GM18499 (cell line): ENCODE measurements around the gene SDR42E1.

Experiments
- ATAC-seq: cut with Tn5 transposase; IDR thresholded peaks from one replicate; pipeline ENCODE4 v1.9.1; 2021; ENCODE audit warnings: moderate number of reproducible peaks; ENCODE audit not compliant: insufficient read depth, unreplicated experiment

Gene SDR42E1

GRCh38 chr16:82011199-82011641 is at the start of gene SDR42E1:
Gene SDR42E1, minus strand, starts transcription at chr16:82011470. Its CDS starts 10,612 bp downstream, at chr16:82000858.
- ATAC-seq = no peak

GRCh38 chr16:82059983-82060421 is 48.7 kb upstream of the SDR42E1 start:
- no peak for ATAC-seq

- no peak for ATAC-seq
These were observed 48.1 kb upstream of the SDR42E1 start for GRCh38 chr16:82059161-82059982.

- ATAC-seq = no peak
These were observed 45.3 kb upstream of the SDR42E1 start for GRCh38 chr16:82056550-82056896.

GRCh38 chr16:82055728-82056549 is 44.7 kb upstream of the SDR42E1 start:
- no peak for ATAC-seq

- ATAC-seq = no peak
These were observed 43.8 kb upstream of the SDR42E1 start for GRCh38 chr16:82055117-82055516.

GRCh38 chr16:82051656-82052055 is 40.4 kb upstream of the SDR42E1 start:
- no peak for ATAC-seq

GRCh38 chr16:82050909-82051357 is 39.7 kb upstream of the SDR42E1 start:
- ATAC-seq = no peak

GRCh38 chr16:82050506-82050905 is 39.2 kb upstream of the SDR42E1 start:
- no peak for ATAC-seq

- ATAC-seq = no peak
These were observed 38.2 kb upstream of the SDR42E1 start for GRCh38 chr16:82049484-82049883.

- no peak for ATAC-seq
These were observed 36.5 kb upstream of the SDR42E1 start for GRCh38 chr16:82047787-82048186.

GRCh38 chr16:82047374-82047773 is 36.1 kb upstream of the SDR42E1 start:
- ATAC-seq = no peak

GRCh38 chr16:82046941-82047340 is 35.7 kb upstream of the SDR42E1 start:
- ATAC-seq = no peak

GRCh38 chr16:82046541-82046940 is 35.3 kb upstream of the SDR42E1 start:
- ATAC-seq = no peak

- no peak for ATAC-seq
These were observed 34.2 kb upstream of the SDR42E1 start for GRCh38 chr16:82045465-82045864.

GRCh38 chr16:82044585-82044911 is 33.3 kb upstream of the SDR42E1 start:
- ATAC-seq = no peak

GRCh38 chr16:82043680-82044584 is 32.7 kb upstream of the SDR42E1 start:
- ATAC-seq = no peak

GRCh38 chr16:82042846-82043245 is 31.6 kb upstream of the SDR42E1 start:
- ATAC-seq = no peak

GRCh38 chr16:82042144-82042543 is 30.9 kb upstream of the SDR42E1 start:
- no peak for ATAC-seq

GRCh38 chr16:82041542-82041941 is 30.3 kb upstream of the SDR42E1 start:
- ATAC-seq = no peak
